Esophagus squamous epithelium (tissue), 5 donors: ENCODE data around the gene GABBR2. TPM values are rescaled to one million over a fixed set of nuclear protein-coding genes. Genes with fewer than 3 reads are reported as not detected.

Experiments
- DNase-seq: peaks from one replicate; lab custom pipeline; 2025; lab: John Stamatoyannopoulos, UW
- H3K27ac ChIP-seq, 4 donors: fragments of 200-600 bp; sonication (generic); one replicate each; pipeline ENCODE4 v1.5.1; 2016 to 2019; ENCODE audit warnings: mild to moderate bottlenecking in 1 of 4
- H3K27me3 ChIP-seq, 4 donors: fragments of 200-600 bp; sonication (generic); 1 replicate in 3 of 4; 2 replicates in 1 of 4; pipeline versions ENCODE4 v1.5.1 to v1.6.0; 2017 to 2021; ENCODE audit warnings: antibody characterized with exemption in 1 of 4
- H3K36me3 ChIP-seq, 3 donors: fragments of 200-600 bp; sonication (generic); one replicate each; pipeline ENCODE4 v1.5.1; 2016 to 2019
- H3K4me1 ChIP-seq, 3 donors: fragments of 200-600 bp; sonication (generic); one replicate each; pipeline ENCODE4 v1.5.1; 2017 to 2019
- H3K4me3 ChIP-seq, 4 donors: fragments of 200-600 bp; sonication (generic); 1 replicate in 3 of 4; 2 replicates in 1 of 4; pipeline ENCODE4 v1.5.1; 2016 to 2019; ENCODE audit warnings: mild to moderate bottlenecking in 2 of 4, moderate library complexity in 1 of 4
- H3K9me3 ChIP-seq, 3 donors: fragments of 200-600 bp; sonication (generic); one replicate each; pipeline ENCODE4 v1.5.1; 2016 to 2019
- POLR2A ChIP-seq, 4 donors: fragments of 450-650 bp; IDR thresholded peaks; one replicate each; pipeline ENCODE4 v1.6.1; 2017; ENCODE audit warnings: antibody characterized with exemption in 4 of 4, mild to moderate bottlenecking in 4 of 4, moderate library complexity in 3 of 4
- WGBS, 2 donors: methylation state at CpG; one replicate each; pipeline ENCODE4 v1.1.5; 2018; 5-methylcytosine and 5-hydroxymethylcytosine counted together
- intact Hi-C: fragments of 100-400 bp; cut with DNase I; formaldehyde crosslinking; loops from one replicate; pipeline ENCODE4 v1.15.0; 2022
- total RNA-seq, 4 donors: library from RNA; depleted of rRNA; stranded (reverse); fragments of >200 nt; gene quantifications; one replicate each; pipeline ENCODE4 v1.1.0, GENCODE V29; 2016
- TF ChIP-seq, protein P1 (sequence below), 6 experiments: fragments of 450-650 bp in 4 of 6; fragments of 200-600 bp in 2 of 6; sonication (generic) in 2 of 6; IDR thresholded peaks; one replicate each; pipeline ENCODE4 v1.5.1; 2016 to 2019; ENCODE audit warnings: antibody characterized with exemption in 6 of 6, mild to moderate bottlenecking in 4 of 6, moderate library complexity in 4 of 6
- donor health status: DM: yes; HTN: yes; CAD: no.

The GABBR2 gene
- total RNA-seq, 4 donors from 2014 or later = not detected

DNA sequence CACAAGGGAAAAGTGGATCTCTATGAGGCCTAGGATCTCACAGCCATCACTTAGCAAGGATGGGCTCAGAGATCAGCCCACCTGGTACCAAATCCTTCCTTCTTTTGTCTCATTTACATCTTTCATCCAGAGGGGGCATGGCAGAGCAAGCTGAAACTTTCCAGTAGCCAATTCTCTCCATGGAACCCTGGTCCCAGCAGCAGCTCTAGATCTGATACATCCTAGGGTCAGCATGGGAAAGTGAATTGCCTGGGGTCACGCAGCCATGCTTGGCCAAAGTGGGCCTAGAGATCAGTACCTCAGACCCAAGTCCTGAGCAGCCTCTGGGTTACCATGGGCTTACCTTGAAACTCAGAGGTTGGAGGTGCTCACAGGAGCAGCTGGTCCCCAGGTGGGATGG, 170.5 kb downstream of the GABBR2 start:
- no peak overlapping the region for H3K4me3 ChIP-seq
- no peaks in the 10 kb centered on the region for H3K36me3 ChIP-seq
- intact Hi-C loops = no loop called here
- TF ChIP-seq POLR2A (IDR thresholded peaks at IDR 0.05) = no peak
- TF ChIP-seq, protein P1, sequence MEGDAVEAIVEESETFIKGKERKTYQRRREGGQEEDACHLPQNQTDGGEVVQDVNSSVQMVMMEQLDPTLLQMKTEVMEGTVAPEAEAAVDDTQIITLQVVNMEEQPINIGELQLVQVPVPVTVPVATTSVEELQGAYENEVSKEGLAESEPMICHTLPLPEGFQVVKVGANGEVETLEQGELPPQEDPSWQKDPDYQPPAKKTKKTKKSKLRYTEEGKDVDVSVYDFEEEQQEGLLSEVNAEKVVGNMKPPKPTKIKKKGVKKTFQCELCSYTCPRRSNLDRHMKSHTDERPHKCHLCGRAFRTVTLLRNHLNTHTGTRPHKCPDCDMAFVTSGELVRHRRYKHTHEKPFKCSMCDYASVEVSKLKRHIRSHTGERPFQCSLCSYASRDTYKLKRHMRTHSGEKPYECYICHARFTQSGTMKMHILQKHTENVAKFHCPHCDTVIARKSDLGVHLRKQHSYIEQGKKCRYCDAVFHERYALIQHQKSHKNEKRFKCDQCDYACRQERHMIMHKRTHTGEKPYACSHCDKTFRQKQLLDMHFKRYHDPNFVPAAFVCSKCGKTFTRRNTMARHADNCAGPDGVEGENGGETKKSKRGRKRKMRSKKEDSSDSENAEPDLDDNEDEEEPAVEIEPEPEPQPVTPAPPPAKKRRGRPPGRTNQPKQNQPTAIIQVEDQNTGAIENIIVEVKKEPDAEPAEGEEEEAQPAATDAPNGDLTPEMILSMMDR (IDR thresholded peaks at IDR 0.05) = no peak
- no peak overlapping the region for H3K27ac ChIP-seq
- no peaks in the 10 kb centered on the region for H3K4me1 ChIP-seq
- 100% methylated on average over 1 of the region's 1 CpG; no CpG with 5 or more reads in 1 of the 2 donors for whole genome bisulfite sequencing, 2 donors
- no peaks in the 10 kb centered on the region for H3K9me3 ChIP-seq
- no peak for DNase-seq
- peaks cover 0 to 13% (median 0%) of the 10 kb centered on the region in 4 donors for H3K27me3 ChIP-seq

DNA sequence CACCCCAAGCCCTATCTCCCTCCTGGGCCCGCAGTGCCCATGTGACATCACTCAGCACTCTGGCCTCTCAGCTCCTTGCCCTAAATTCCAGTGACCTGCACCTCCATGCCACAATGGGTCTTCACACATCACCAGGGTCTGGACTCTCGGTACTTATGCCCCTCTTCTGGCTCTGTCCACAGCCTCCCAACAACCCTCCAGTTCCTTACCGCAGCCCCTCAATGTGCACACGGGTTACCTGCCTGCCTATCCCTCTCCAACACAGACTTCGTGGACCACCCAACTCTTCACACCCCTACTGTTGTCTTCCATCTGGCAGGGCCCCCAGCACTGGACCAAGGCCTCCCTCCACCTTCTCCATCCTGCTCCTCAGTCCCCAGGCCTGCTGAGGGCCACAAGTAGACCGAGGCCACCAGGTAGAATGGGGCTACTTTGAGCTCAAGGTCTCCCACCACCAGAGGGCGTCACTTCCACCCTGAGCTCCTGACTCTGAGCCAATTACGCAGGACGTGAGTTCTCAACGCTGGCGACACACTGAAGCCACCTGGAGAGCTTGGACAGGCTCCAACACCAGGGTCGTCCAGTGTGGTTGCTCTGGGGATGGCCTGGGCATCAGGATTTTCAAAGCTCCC, 172.1 kb downstream of the GABBR2 start:
- Histone ChIP-seq H3K27ac (no peak overlapping the region), H3K9me3 (no peaks in the 10 kb centered on the region), H3K4me3 (no peak overlapping the region), H3K4me1 (no peaks in the 10 kb centered on the region), H3K36me3 (no peaks in the 10 kb centered on the region), H3K27me3 (peaks cover 0 to 13% (median 0%) of the 10 kb centered on the region in 4 donors)
- DNase-seq = no peak
- intact Hi-C loops = no loop called here
- WGBS, 2 donors = 64 to 80% methylated on average over 7 to 8 of the region's 12 CpGs
- TF ChIP-seq POLR2A (IDR thresholded peaks at IDR 0.05) = no peak
- TF ChIP-seq, protein P1 (IDR thresholded peaks at IDR 0.05) = peak in 3 of 6 experiments; percentile 10 to 47 (median 14)

DNA sequence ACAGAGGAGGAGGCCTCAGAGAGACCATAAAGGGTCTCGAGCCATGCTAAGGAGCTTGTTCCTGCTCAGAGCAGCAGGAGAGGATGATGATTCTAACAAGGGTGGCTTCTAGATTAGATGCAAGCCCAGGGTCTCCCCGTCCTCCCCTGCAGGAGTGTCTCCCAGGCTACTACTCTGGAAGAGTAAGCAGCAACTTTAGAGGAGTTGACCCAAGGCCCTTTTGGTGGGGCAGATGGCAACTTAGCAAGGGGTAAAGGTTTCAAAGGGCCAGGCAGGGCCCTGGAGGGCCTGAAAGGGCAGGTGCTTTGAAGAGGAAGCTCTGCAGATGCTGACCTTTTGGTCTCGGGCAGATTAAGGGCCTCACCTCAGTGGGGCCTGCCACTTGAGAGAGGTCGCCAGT, 174.9 kb downstream of the GABBR2 start:
- intact Hi-C loops = no loop called here
- no peak overlapping the region for H3K27ac ChIP-seq
- no peak overlapping the region for H3K4me3 ChIP-seq
- no peaks in the 10 kb centered on the region for H3K9me3 ChIP-seq
- DNase-seq = no peak
- 56 to 72% methylated on average over 4 of the region's 4 CpGs for WGBS, 2 donors
- TF ChIP-seq, protein P1 (IDR thresholded peaks at IDR 0.05) = no peak
- TF ChIP-seq POLR2A (IDR thresholded peaks at IDR 0.05) = no peak
- no peaks in the 10 kb centered on the region for H3K4me1 ChIP-seq
- no peaks in the 10 kb centered on the region for H3K36me3 ChIP-seq
- peaks cover 0 to 5% (median 0%) of the 10 kb centered on the region in 4 donors for H3K27me3 ChIP-seq

DNA sequence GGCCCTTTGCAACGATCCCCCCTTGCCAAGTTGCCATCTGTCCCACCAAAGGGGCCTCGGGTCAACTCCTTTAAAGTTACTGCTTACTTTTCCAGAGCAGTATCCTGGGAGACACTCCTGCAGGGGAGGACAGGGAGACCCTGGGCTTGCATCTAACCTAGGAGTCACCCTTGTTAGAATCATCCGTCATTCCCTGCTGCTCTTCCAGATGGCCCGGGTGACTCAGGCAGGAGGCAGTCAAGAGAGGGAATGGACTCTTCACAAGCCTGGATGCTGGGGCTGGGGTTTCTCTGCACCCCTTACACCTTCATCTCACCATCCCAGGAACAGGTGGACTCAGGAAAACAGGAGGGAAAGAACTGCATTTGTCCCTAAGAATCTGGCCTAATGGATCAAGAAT, 175.6 kb downstream of the GABBR2 start:
- no peak for DNase-seq

DNA sequence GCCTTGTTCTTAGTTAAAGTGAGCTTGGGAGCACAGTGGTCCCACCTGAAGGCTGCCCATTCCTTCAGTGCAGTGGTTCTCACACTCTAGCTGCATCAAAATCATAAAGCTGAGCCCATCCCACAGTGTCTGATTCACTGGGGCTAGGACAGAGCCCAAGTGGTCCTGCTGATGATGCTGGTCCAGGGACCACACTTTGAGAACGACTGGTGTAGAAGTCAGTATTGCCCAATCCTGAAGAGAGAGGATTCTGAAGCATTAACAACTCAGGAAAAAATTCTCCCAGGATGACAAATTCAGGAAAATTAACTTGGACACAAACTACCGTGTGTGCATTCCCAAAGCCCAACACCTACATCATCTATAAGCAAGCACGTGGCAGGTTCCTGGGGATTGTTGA, 176.2 kb downstream of the GABBR2 start:
- no peak for TF ChIP-seq POLR2A (IDR thresholded peaks at IDR 0.05)
- TF ChIP-seq, protein P1 (IDR thresholded peaks at IDR 0.05) = no peak
- Histone ChIP-seq H3K27me3 (peaks cover 0 to 5% (median 0%) of the 10 kb centered on the region in 4 donors), H3K4me3 (no peak overlapping the region), H3K27ac (no peak overlapping the region), H3K36me3 (no peaks in the 10 kb centered on the region), H3K9me3 (no peaks in the 10 kb centered on the region), H3K4me1 (no peaks in the 10 kb centered on the region)
- intact Hi-C loops = no loop called here
- DNase-seq = no peak
- 53 to 74% methylated on average over 2 to 3 of the region's 3 CpGs for whole genome bisulfite sequencing, 2 donors

More for the DNA sequence above, 175.6 kb downstream of the GABBR2 start:
- no peak overlapping the region for H3K4me3 ChIP-seq
- H3K4me1 ChIP-seq = no peaks in the 10 kb centered on the region
- intact Hi-C loops = no loop called here
- no peak for TF ChIP-seq POLR2A (IDR thresholded peaks at IDR 0.05)
- TF ChIP-seq, protein P1 (IDR thresholded peaks at IDR 0.05) = no peak
- WGBS, 2 donors = 0 to 27% methylated on average over 1 to 4 of the region's 4 CpGs
- H3K9me3 ChIP-seq = no peaks in the 10 kb centered on the region
- H3K27me3 ChIP-seq = peaks cover 0 to 5% (median 0%) of the 10 kb centered on the region in 4 donors
- no peaks in the 10 kb centered on the region for H3K36me3 ChIP-seq
- H3K27ac ChIP-seq = no peak overlapping the region
